ENCODE results near the gene FKTN. TPM values are rescaled to one million over a fixed set of nuclear protein-coding genes. Genes with fewer than 3 reads are reported as not detected.
A peak's percentile ranks its signal among the peaks of the same experiment; 100 is the strongest.

FKTN gene
- total RNA-seq, 1 donor from 2014 or later, result 6.3 TPM

- ATAC-seq (ENCODE audit: poor library complexity) (no peak), DNase-seq (no peak)
- intact Hi-C loops (cut with DNase I), result no loop called here
Measured at GRCh38 chr9:105667867-105668266, 109.9 kb downstream of the FKTN start.

DNA sequence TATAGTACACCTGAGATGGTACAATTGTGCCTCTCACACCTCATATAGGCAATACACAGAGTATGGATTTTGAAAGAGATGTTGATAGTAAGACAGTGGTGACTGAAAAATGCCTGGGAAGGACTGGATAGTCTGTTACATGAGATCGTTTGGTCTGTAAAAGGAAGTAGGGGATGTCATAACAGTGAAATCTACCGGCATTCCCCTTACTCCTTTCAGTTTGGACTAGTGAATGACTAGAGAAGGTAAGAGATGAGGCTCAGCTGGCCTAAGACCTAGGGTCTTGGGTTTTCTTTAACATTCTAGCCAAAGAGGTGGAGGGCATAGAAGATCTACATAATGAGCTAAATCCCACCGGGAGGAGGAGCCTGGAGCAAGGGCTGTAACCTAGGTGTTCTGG lies 112.4 kb downstream of the FKTN start:
- DNase-seq (no peak), ATAC-seq (ENCODE audit: poor library complexity) (no peak)
- intact Hi-C loops (cut with DNase I), result no loop called here

DNA sequence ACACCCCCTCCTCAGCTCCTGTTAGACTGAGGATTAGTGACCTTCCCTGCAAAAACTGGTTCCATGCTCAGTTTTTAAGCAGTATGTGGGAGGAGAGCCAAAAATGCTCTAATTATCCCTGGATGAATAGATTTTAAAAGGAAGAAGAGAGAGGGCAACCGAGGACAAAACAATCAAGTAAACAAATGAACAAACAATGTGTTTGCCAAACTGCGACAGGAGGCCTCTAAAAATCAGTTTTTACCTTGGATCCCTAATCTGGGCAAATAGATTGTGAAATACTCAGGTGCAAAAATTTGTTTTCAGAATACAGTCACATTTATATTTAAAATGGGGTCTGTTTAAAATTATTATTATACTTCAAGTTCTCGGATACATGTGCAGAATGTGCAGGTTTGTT lies 112.8 kb downstream of the FKTN start:
- ATAC-seq (ENCODE audit: poor library complexity) (no peak), DNase-seq (no peak)
- intact Hi-C loops (cut with DNase I), result no loop called here

DNA sequence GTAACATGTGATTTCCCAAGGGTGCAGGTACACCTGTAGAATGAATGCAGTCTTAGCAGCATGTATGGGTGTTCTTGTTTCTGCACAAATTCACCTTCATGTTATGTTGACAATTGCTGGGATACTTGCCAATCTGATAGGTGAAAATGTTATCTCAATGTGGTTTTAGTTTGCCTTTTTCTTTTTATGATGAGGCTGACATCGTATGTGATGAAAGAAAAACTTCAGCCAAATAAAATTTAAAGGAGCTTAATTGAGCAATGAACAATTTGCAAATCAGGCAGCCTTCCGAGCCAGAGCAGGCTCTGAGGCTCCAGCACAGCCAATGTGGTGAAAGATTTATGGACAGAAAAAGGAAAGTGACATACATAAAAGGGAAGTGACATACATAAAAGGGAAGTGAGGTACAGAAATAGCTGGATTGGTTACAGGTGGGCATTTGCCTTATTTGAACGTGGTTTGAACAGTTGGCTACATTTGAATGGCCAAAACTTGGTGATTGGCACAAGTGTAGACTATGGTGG lies 114.8 kb downstream of the FKTN start:
- DNase-seq, result no peak
- intact Hi-C loops (cut with DNase I), result loop anchor here (2.0 kb wide), 1 partner anchor 26 kb away; no protein-coding TSS in a partner anchor
- ATAC-seq (ENCODE audit: poor library complexity), result no peak

DNA sequence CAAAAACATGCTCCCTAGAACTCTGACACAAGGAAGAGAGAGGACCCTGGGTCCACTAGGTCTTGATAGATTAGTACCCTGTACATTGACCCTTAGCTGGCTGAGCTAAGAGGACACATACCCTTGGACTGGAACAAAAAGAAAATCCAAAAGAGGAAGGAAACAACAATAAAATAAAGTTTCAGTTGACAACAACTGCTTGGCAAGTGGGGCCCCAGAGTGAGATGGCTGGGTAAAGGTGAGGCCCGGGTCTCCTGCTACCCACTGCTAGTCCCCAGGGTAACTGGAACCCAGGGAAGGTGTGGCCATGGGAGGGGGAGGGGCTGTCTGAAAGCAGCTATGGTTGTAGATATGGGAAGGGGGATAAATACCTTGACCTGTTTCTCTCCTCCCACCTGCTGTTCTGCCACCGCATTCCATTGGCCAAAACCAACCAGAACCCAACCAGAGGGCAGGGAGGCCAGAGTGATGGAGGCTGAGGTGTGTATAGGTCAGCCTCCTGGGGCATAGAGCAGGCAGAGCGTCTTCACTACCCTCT lies 116.0 kb downstream of the FKTN start:
- DNase-seq (no peak), ATAC-seq (ENCODE audit: poor library complexity) (no peak)
- intact Hi-C loops (cut with DNase I), result loop anchor here (2.0 kb wide), 1 partner anchor 27 kb away; no protein-coding TSS in a partner anchor

DNA sequence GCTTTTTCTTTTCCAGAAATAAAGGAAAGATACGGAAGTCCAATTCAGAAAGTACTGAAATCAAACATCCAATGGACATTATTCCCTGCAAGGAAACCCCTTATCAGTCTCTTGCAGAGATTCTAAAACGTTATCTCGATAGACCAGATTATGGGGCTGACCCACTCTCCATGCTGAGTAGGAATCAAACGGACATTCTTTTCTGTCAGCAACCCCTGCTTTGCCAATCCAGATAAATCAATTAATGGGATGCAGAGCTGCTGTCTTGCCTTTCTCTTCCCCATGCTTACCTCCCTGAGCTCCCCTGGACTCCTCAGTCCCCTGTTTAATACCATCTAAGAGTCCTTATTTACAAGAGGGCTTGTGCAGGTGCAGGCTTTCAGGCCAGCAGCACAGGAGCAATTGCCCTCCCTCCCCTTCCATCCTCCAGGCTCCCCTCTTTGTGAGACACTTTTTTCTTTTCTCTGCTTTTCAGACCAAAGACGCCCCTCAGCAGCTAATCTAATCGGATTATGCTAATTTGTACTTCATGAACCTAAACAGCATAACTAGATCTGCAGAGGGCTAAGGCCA lies 118.5 kb downstream of the FKTN start:
- DNase-seq (no peak), ATAC-seq (ENCODE audit: poor library complexity) (no peak)
- intact Hi-C loops (cut with DNase I), result no loop called here

DNA sequence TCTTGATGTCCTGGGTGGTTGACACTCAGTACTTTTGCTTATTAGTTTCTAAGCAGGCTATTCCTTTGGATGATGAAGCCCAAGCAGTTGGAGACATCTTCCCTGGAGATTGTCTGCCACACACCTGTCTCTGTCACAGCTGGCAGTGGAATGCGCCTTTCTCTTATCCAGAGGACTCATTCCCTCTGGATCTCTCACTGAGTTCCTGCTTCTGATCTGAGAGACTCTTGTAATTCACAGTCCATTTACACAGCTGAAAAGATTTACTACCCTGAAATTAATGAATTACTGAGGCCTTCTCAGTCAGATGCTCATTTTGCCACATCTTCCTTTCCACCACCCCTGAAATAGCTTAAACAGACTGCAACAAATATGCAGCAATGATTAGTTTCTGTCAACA lies 120.2 kb downstream of the FKTN start:
- no peak for ATAC-seq (ENCODE audit: poor library complexity)
- intact Hi-C loops (cut with DNase I), result no loop called here

GRCh38 chr9:105678781-105679180 lies 120.8 kb downstream of the FKTN start:
- ATAC-seq (ENCODE audit: poor library complexity) (no peak), DNase-seq (no peak)
- intact Hi-C loops (cut with DNase I), result no loop called here

More for the DNA sequence above, 120.2 kb downstream of the FKTN start:
- no peak for DNase-seq

DNA sequence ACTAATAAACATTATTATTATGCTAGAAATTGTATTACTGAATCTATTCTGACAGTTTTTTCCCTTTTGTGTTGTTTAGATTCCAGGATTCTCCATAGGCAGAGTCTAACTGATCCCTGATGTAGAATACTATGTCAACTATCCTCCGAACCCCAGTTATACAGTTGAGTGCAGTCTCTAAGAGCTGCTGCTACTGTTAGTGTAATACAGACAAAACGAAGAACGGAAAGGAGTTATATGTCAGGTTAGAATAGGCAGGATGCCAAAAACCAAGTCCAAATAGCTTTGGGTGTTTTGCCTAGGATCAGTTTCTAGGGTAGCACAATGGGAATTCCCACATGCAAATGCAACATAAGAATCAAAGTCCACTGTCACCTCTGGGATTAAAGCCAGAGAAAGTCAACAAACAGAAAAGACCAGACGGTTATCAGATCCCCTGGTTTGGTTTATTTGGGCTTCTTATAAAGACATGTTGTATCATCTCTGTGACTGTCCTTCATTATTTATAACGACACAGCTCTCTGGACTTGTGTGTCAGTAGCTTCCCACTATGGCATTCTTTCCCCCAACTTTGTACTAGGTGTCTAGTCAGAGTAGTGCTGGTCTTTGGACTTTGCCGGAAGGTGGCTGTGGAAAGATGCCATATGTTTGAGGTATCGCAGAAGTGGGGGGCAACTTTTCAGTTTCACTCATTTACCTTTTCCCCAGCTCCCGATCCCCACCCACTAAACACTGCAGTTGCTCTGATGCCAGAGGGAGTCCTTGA lies 121.5 kb downstream of the FKTN start:
- intact Hi-C loops (cut with DNase I), result no loop called here
- no peak for ATAC-seq (ENCODE audit: poor library complexity)
- DNase-seq, result no peak

DNA sequence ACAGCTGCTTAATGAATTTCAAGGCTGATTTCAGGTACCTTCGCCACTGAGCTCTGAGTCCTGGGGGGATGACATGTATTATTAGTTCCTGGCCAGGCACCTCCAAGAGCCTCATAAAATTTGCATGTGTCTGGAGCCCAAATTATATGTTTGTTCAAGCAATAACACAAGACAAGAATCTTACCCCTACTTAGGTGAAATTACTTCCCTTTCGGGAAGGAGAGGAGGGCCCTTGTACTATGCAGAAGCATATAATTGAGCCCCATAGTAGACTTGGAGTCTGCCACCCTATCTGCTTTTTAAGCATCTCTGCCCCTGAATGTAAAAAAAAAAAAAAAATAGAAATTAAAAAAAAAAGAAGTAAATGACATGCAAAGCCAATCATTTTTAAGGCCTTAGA lies 123.4 kb downstream of the FKTN start:
- no peak for DNase-seq
- intact Hi-C loops (cut with DNase I), result no loop called here
- ATAC-seq (ENCODE audit: poor library complexity), result no peak

DNA sequence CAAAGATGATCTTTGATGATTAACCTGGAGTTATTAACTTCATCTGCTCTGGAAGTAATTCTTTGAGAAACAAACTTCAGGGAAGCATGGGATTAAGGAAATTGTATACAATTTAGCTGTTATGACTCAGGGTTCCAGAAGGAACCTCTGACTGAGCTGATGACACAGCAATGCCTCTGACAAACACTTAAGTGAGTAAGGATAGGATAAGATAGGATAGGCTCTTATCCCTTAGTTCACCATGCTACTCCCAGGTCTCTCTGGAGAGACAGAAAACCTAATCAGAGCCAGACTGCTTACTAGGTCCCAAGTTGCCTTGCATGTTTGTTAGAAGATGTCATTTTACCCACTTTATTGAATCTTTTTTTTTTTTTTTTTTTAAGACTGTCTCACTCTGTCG lies 123.8 kb downstream of the FKTN start:
- DNase-seq (no peak), ATAC-seq (ENCODE audit: poor library complexity) (no peak)
- intact Hi-C loops (cut with DNase I), result no loop called here

- no peak for DNase-seq
- intact Hi-C loops (cut with DNase I), result no loop called here
- peak; percentile 38 for ATAC-seq (ENCODE audit: poor library complexity)
Measured at GRCh38 chr9:105683688-105684275, 125.9 kb downstream of the FKTN start.

- intact Hi-C loops (cut with DNase I), result no loop called here
- no peak for ATAC-seq (ENCODE audit: poor library complexity)
- no peak for DNase-seq
Measured at GRCh38 chr9:105686936-105687335, 129.0 kb downstream of the FKTN start.

Other genes starting within 250 kb of the FKTN start
- gene FSD1L, start 110.1 kb upstream of the FKTN start, total RNA-seq, result 5.5 TPM
- 0.59 TPM for gene TAL2, start 104.3 kb downstream of the FKTN start, total RNA-seq
- 69.5 TPM for gene TMEM38B, start 136.4 kb downstream of the FKTN start, total RNA-seq

Measured in Right ventricle myocardium superior (tissue), 1 donor.